ENCODE data around the gene GJB3.

GJB3 gene

GRCh38 chr1:34785231-34785874, 4.3 kb downstream of the GJB3 start:
- Histone ChIP-seq H3K27ac (ENCODE audit: insufficient read depth, low read depth, low read length, poor library complexity, severe bottlenecking) (no peak overlapping the region), H3K27me3 (ENCODE audit: control insufficient read depth, insufficient read depth, low read length, poor library complexity, severe bottlenecking) (peaks cover 52% of the 10 kb centered on the region), H3K9me3 (ENCODE audit: control insufficient read depth, low read length) (no peaks in the 10 kb centered on the region), H3K4me1 (ENCODE audit: control insufficient read depth, insufficient read depth, low read length) (no peaks in the 10 kb centered on the region), H3K4me3 (ENCODE audit: insufficient read depth, low read depth, low read length) (no peak overlapping the region), H3K36me3 (ENCODE audit: control insufficient read depth, insufficient read depth, low read length) (no peaks in the 10 kb centered on the region)
- 91 to 92% methylated on average over 22 of the region's 22 CpGs for WGBS, 2 experiments

DNA sequence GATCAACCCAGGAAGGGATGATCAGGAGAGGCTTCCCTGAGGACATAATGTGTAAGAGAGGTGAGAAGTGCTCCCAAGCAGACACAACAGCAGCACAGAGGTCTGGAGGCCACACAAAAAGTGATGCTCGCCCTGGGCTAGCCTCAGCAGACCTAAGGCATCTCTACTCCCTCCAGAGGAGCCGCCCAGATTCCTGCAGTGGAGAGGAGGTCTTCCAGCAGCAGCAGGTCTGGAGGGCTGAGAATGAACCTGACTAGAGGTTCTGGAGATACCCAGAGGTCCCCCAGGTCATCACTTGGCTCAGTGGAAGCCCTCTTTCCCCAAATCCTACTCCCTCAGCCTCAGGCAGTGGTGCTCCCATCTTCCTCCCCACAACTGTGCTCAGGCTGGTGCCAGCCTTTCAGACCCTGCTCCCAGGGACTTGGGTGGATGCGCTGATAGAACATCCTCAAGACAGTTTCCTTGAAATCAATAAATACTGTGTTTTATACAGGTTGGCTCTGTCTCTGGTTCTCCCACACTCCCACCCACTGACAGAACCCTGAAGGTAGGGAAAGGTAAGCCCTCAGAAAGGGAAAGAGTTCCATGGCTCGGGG, 5.0 kb downstream of the GJB3 start:
- no peaks in the 10 kb centered on the region for H3K9me3 ChIP-seq (ENCODE audit: control insufficient read depth, low read length)
- H3K27me3 ChIP-seq (ENCODE audit: control insufficient read depth, insufficient read depth, low read length, poor library complexity, severe bottlenecking) = peaks cover 46% of the 10 kb centered on the region
- no peaks in the 10 kb centered on the region for H3K4me1 ChIP-seq (ENCODE audit: control insufficient read depth, insufficient read depth, low read length)
- H3K4me3 ChIP-seq (ENCODE audit: insufficient read depth, low read depth, low read length) = no peak overlapping the region
- no peaks in the 10 kb centered on the region for H3K36me3 ChIP-seq (ENCODE audit: control insufficient read depth, insufficient read depth, low read length)
- 60 to 65% methylated on average over 4 of the region's 4 CpGs for WGBS, 2 experiments
- no peak overlapping the region for H3K27ac ChIP-seq (ENCODE audit: insufficient read depth, low read depth, low read length, poor library complexity, severe bottlenecking)

DNA sequence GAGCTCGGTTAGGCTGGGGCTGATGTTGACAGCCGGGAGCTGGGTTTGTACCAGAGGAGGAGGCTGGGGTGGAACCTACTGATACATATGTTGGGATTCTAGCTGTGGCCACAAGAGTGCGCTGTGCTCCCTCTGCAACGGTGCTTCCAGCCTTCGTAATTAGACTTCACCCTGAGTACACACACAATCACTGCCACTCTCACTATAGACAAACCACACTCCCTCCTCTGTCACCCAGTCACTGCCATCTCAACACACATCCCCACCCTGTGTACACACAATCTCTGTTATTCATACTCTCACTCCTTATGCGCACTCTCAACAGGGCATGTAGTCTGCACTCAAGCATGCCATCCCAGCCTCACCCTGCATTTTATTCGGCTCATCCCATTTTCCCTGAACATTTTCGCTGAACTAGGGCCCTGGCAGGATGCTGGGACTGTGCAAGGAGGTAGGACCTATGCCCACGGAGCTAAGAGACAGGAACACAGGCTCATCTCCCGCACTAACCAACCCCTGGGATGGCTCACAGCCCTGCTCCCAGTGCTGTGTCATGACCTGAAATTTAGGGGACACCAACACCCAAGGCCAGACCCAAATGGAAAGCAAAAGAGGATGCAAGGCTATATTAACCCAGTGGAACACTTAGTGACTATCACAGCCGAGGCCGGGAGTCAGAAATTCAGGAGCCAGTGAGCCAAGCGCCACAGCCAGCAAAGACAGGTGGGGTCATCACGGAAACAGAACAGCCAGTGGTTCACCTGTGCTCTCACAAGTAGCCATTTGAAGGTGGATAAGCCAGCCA, 5.7 kb downstream of the GJB3 start:
- no peaks in the 10 kb centered on the region for H3K4me1 ChIP-seq (ENCODE audit: control insufficient read depth, insufficient read depth, low read length)
- H3K27me3 ChIP-seq (ENCODE audit: control insufficient read depth, insufficient read depth, low read length, poor library complexity, severe bottlenecking) = peaks cover 42% of the 10 kb centered on the region
- no peak overlapping the region for H3K27ac ChIP-seq (ENCODE audit: insufficient read depth, low read depth, low read length, poor library complexity, severe bottlenecking)
- H3K4me3 ChIP-seq (ENCODE audit: insufficient read depth, low read depth, low read length) = no peak overlapping the region
- no peaks in the 10 kb centered on the region for H3K36me3 ChIP-seq (ENCODE audit: control insufficient read depth, insufficient read depth, low read length)
- WGBS, 2 experiments = 52 to 53% methylated on average over 14 of the region's 14 CpGs
- no peaks in the 10 kb centered on the region for H3K9me3 ChIP-seq (ENCODE audit: control insufficient read depth, low read length)

- Histone ChIP-seq H3K4me3 (ENCODE audit: insufficient read depth, low read depth, low read length) (no peak overlapping the region), H3K9me3 (ENCODE audit: control insufficient read depth, low read length) (no peaks in the 10 kb centered on the region), H3K27me3 (ENCODE audit: control insufficient read depth, insufficient read depth, low read length, poor library complexity, severe bottlenecking) (peaks cover 42% of the 10 kb centered on the region), H3K4me1 (ENCODE audit: control insufficient read depth, insufficient read depth, low read length) (peaks cover 3% of the 10 kb centered on the region), H3K27ac (ENCODE audit: insufficient read depth, low read depth, low read length, poor library complexity, severe bottlenecking) (no peak overlapping the region), H3K36me3 (ENCODE audit: control insufficient read depth, insufficient read depth, low read length) (no peaks in the 10 kb centered on the region)
- WGBS, 2 experiments = 59 to 62% methylated on average over 9 of the region's 9 CpGs
Measured at GRCh38 chr1:34787461-34788420, 6.7 kb downstream of the GJB3 start.

DNA sequence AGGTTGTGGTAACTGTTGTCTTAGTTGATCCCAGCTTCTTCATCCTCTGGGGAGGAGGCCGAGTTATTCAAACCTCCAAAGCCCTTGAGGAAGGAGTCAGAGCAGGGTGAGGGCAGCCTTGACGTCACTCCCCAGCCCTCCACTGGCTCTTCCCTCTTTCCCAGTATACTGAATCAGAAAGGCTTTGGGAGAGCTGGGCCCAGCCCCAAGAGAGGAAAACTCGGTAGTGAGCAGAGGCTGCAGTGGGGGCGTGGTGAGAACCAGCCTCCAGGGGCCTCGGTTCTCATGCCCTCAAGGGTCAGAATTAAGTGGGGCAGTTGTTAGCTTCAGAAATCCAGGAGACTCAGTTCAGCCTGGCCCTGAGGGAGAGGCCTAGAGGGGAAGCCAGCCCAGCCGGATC, 10.0 kb downstream of the GJB3 start:
- Histone ChIP-seq H3K27me3 (ENCODE audit: control insufficient read depth, insufficient read depth, low read length, poor library complexity, severe bottlenecking) (peaks cover 22% of the 10 kb centered on the region), H3K4me3 (ENCODE audit: insufficient read depth, low read depth, low read length) (no peak overlapping the region), H3K27ac (ENCODE audit: insufficient read depth, low read depth, low read length, poor library complexity, severe bottlenecking) (no peak overlapping the region), H3K36me3 (ENCODE audit: control insufficient read depth, insufficient read depth, low read length) (no peaks in the 10 kb centered on the region), H3K9me3 (ENCODE audit: control insufficient read depth, low read length) (no peaks in the 10 kb centered on the region), H3K4me1 (ENCODE audit: control insufficient read depth, insufficient read depth, low read length) (peaks cover 3% of the 10 kb centered on the region)
- 84 to 86% methylated on average over 6 of the region's 6 CpGs for WGBS, 2 experiments

GRCh38 chr1:34792424-34792823, 11.4 kb downstream of the GJB3 start:
- H3K9me3 ChIP-seq (ENCODE audit: control insufficient read depth, low read length) = no peaks in the 10 kb centered on the region

GRCh38 chr1:34792868-34793727, 12.1 kb downstream of the GJB3 start, which contains the start of gene GJA4:
Gene GJA4 (plus strand): TSS chr1:34792999. CDS start chr1:34794214, 1,215 bp downstream.
- WGBS, 2 experiments = 13 to 15% methylated on average over 36 to 45 of the region's 45 CpGs
- H3K27ac ChIP-seq (ENCODE audit: insufficient read depth, low read depth, low read length, poor library complexity, severe bottlenecking) = no peak within 1 kb of the TSS
- no peaks in the 10 kb centered on the region for H3K36me3 ChIP-seq (ENCODE audit: control insufficient read depth, insufficient read depth, low read length)
- H3K9me3 ChIP-seq (ENCODE audit: control insufficient read depth, low read length) = no peaks in the 10 kb centered on the region
- H3K4me3 ChIP-seq (ENCODE audit: insufficient read depth, low read depth, low read length) = peak within 1 kb of the TSS; percentile 14
- H3K4me1 ChIP-seq (ENCODE audit: control insufficient read depth, insufficient read depth, low read length) = peaks cover 3% of the 10 kb centered on the region
- peaks cover 22% of the 10 kb centered on the region for H3K27me3 ChIP-seq (ENCODE audit: control insufficient read depth, insufficient read depth, low read length, poor library complexity, severe bottlenecking)

More at GRCh38 chr1:34792424-34792823, 11.4 kb downstream of the GJB3 start:
- peaks cover 22% of the 10 kb centered on the region for H3K27me3 ChIP-seq (ENCODE audit: control insufficient read depth, insufficient read depth, low read length, poor library complexity, severe bottlenecking)
- H3K4me1 ChIP-seq (ENCODE audit: control insufficient read depth, insufficient read depth, low read length) = peaks cover 3% of the 10 kb centered on the region
- 77% methylated on average over 10 of the region's 10 CpGs for WGBS, 2 experiments
- H3K36me3 ChIP-seq (ENCODE audit: control insufficient read depth, insufficient read depth, low read length) = no peaks in the 10 kb centered on the region
- H3K4me3 ChIP-seq (ENCODE audit: insufficient read depth, low read depth, low read length) = peak overlapping the region; percentile 14
- H3K27ac ChIP-seq (ENCODE audit: insufficient read depth, low read depth, low read length, poor library complexity, severe bottlenecking) = no peak overlapping the region

DNA sequence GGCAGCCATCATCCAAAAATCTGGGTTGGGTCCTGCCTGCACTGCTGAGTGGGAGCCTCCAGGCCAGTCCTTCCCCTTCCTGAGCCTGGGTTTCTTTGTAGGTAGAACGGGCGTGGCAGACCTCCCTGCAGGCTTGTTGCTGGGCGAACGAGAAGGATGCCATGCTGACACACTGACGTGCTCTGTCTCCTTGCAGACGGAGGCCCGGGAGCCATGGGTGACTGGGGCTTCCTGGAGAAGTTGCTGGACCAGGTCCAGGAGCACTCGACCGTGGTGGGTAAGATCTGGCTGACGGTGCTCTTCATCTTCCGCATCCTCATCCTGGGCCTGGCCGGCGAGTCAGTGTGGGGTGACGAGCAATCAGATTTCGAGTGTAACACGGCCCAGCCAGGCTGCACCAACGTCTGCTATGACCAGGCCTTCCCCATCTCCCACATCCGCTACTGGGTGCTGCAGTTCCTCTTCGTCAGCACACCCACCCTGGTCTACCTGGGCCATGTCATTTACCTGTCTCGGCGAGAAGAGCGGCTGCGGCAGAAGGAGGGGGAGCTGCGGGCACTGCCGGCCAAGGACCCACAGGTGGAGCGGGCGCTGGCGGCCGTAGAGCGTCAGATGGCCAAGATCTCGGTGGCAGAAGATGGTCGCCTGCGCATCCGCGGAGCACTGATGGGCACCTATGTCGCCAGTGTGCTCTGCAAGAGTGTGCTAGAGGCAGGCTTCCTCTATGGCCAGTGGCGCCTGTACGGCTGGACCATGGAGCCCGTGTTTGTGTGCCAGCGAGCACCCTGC, 13.2 kb downstream of the GJB3 start:
- no peaks in the 10 kb centered on the region for H3K36me3 ChIP-seq (ENCODE audit: control insufficient read depth, insufficient read depth, low read length)
- no peaks in the 10 kb centered on the region for H3K9me3 ChIP-seq (ENCODE audit: control insufficient read depth, low read length)
- no peak overlapping the region for H3K4me3 ChIP-seq (ENCODE audit: insufficient read depth, low read depth, low read length)
- H3K27me3 ChIP-seq (ENCODE audit: control insufficient read depth, insufficient read depth, low read length, poor library complexity, severe bottlenecking) = peaks cover 22% of the 10 kb centered on the region
- H3K4me1 ChIP-seq (ENCODE audit: control insufficient read depth, insufficient read depth, low read length) = peaks cover 3% of the 10 kb centered on the region
- H3K27ac ChIP-seq (ENCODE audit: insufficient read depth, low read depth, low read length, poor library complexity, severe bottlenecking) = no peak overlapping the region
- WGBS, 2 experiments = 94 to 95% methylated on average over 40 of the region's 40 CpGs

All from ectodermal cell (in vitro differentiated cells).